Activated naive CD8-positive, alpha-beta T cell treated with anti-CD3 and anti-CD28 coated beads, Interleukin-2, amount 50 U/mL, for 24 hours (primary cell): ENCODE data around the gene DMPK.

Experiments
- ATAC-seq: fragments of 150-1000 bp; cut with Tn5 transposase; one replicate; pipeline ENCODE4 v1.10.0; 2021
- DNase-seq: peaks from one replicate; pipeline ENCODE4 v3.0.0; 2021
- H3K27ac Mint-ChIP-seq: one replicate; pipeline ENCODE4 v1.8.0; 2021; ENCODE audit warnings: mild to moderate bottlenecking, mixed read lengths
- H3K27me3 Mint-ChIP-seq: one replicate; pipeline ENCODE4 v1.8.0; 2021; ENCODE audit warnings: mixed read lengths
- H3K36me3 Mint-ChIP-seq: one replicate; pipeline ENCODE4 v1.8.0; 2021; ENCODE audit warnings: low read depth, mixed read lengths
- H3K4me1 Mint-ChIP-seq: one replicate; pipeline ENCODE4 v1.8.0; 2021; ENCODE audit warnings: mixed read lengths
- H3K4me3 Mint-ChIP-seq: one replicate; pipeline ENCODE4 v1.8.0; 2021; ENCODE audit warnings: mild to moderate bottlenecking, moderate library complexity, mixed read lengths
- H3K9me3 Mint-ChIP-seq: one replicate; pipeline ENCODE4 v1.8.0; 2021; ENCODE audit warnings: mixed read lengths

The DMPK gene, protein sequence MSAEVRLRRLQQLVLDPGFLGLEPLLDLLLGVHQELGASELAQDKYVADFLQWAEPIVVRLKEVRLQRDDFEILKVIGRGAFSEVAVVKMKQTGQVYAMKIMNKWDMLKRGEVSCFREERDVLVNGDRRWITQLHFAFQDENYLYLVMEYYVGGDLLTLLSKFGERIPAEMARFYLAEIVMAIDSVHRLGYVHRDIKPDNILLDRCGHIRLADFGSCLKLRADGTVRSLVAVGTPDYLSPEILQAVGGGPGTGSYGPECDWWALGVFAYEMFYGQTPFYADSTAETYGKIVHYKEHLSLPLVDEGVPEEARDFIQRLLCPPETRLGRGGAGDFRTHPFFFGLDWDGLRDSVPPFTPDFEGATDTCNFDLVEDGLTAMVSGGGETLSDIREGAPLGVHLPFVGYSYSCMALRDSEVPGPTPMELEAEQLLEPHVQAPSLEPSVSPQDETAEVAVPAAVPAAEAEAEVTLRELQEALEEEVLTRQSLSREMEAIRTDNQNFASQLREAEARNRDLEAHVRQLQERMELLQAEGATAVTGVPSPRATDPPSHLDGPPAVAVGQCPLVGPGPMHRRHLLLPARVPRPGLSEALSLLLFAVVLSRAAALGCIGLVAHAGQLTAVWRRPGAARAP

DNA sequence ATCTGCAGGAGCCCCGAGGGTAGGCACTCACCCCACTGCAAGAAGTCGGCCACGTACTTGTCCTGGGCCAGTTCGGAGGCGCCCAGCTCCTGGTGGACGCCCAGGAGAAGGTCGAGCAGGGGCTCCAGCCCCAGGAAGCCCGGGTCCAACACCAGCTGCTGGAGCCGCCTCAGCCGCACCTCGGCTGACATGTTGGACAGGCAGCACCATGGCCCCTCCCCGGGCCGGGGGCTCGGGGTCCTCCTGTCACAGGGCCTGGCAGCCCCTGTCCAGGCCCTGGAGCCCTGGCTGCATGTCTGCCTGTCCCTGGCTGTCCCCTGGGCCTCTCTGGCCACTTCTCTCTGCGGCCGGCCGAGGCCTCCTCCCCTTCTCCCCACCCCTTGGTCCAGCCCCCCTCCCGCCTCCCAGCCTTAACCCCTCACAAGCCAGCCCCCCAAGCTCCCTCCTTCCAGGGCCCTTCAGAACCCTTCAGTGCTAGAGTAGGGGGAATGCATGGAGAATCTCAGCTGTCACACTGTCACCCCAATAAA is at the start of gene DMPK:
Gene DMPK, minus strand, starts transcription at position 329 of the 530 bp plus-strand sequence. Its CDS starts 138 bp downstream, at position 191.
- H3K4me3 Mint-ChIP-seq, result no peak within 1 kb of the TSS
- no peak for DNase-seq
- no peak within 1 kb of the TSS for H3K27ac Mint-ChIP-seq
- peaks cover 23% of the 10 kb centered on the region for H3K36me3 Mint-ChIP-seq
- H3K9me3 Mint-ChIP-seq, result no peaks in the 10 kb centered on the region
- H3K4me1 Mint-ChIP-seq, result peaks cover 13% of the 10 kb centered on the region
- no peak for ATAC-seq
- peaks cover 22% of the 10 kb centered on the region for H3K27me3 Mint-ChIP-seq

DNA sequence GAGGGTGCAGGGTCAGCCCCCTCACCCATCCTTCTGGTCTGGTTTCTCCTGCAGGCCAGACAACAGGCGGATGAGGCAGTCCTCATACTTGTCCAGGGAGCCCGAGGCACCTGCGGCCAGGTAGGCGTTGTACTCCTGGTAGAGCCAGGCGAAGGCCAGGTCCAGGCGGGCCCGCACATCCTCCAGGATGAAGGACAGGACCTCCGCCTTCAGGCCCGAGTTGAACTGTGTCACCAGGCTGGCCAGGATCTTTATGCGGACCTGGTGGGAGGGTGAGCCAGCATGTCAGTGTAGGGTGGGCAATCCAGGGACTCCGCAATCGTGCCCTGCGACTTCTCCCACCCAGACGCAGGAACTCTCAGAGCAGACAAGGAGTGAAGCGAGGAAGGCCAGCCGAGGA is 46.7 kb upstream of the DMPK start:
- Mint-ChIP-seq H3K36me3 (peaks cover 47% of the 10 kb centered on the region), H3K4me3 (no peak overlapping the region), H3K9me3 (no peaks in the 10 kb centered on the region), H3K4me1 (no peaks in the 10 kb centered on the region), H3K27ac (no peak overlapping the region), H3K27me3 (no peaks in the 10 kb centered on the region)
- DNase-seq (no peak), ATAC-seq (no peak)

DNA sequence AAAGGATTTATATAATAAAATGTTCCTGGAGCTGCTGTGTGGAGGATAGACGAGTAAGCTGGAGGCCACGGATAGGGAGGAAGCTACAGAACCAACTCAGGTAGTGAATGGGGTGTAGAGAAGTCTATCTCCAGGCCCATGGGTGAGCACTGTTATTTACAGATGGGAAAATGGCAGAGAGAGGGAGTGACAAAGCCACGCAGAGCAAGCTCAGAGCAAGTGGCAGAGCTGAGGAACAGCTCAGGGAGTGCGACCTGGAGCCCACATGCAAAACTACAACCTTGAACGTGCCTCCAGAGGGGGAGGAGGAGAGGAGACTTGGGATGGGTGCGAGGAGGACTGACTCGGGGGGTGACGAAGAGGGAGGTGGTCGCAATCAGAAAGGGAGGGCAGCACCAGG is 46.2 kb upstream of the DMPK start:
- Mint-ChIP-seq H3K27ac (no peak overlapping the region), H3K27me3 (no peaks in the 10 kb centered on the region), H3K4me1 (no peaks in the 10 kb centered on the region), H3K4me3 (no peak overlapping the region), H3K9me3 (no peaks in the 10 kb centered on the region), H3K36me3 (peaks cover 46% of the 10 kb centered on the region)
- DNase-seq (no peak), ATAC-seq (no peak)

DNA sequence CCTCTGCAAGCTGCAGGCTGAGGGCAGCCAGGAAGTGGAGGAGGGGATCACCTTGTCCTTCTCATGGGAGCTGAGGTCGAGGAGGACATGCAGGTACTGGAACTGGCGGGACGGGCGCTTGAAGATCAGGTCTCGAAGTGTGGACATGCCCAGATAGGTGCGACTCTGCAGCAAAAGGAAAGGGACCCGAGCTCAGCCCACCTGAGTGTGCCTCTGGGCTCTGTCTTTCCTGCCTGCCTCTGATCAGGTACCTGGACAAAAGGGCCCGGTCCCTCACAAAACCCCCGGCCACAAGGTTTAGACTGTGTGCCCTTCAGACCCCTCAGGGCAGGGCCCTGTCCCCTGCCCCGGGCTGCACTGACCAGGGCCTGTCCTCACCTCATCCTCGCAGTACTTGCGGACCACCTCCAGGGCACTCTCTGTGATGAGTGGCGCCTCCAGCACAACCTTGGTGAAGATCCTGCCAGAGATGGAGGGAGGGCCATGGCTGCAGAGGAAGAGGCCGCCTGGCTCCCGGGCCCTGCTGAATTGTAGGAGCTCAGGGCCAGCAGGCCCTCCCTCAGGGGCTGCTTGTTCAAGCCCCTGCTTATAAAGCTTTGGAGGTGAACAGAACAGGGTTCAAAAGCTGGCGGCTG is 45.3 kb upstream of the DMPK start:
- Mint-ChIP-seq H3K4me3 (no peak overlapping the region), H3K9me3 (no peaks in the 10 kb centered on the region), H3K36me3 (peaks cover 49% of the 10 kb centered on the region), H3K4me1 (no peaks in the 10 kb centered on the region), H3K27ac (no peak overlapping the region), H3K27me3 (no peaks in the 10 kb centered on the region)
- no peak for ATAC-seq
- no peak for DNase-seq

DNA sequence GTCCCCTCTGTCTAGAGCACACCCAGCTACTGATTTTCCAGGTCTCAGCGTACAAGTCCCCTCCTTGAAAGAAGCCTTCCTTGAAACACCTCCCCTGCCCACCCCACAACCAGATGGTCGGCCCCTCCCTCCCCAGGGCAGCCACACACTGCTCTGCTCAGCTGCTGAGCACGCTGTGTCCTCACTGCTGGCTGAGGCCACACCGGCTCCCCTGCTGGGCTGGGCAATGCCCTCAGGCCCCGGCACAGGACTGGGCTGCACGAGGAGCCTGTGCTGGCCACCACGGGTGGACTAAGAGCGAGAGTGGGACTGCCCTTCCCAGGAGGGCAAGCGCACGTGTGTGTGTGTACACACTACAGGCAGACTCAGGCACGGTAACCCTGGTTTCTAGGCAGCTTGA is 44.6 kb upstream of the DMPK start:
- Mint-ChIP-seq H3K27ac (no peak overlapping the region), H3K36me3 (peaks cover 43% of the 10 kb centered on the region), H3K4me1 (no peaks in the 10 kb centered on the region), H3K4me3 (no peak overlapping the region), H3K27me3 (no peaks in the 10 kb centered on the region), H3K9me3 (no peaks in the 10 kb centered on the region)
- no peak for DNase-seq
- ATAC-seq, result no peak

DNA sequence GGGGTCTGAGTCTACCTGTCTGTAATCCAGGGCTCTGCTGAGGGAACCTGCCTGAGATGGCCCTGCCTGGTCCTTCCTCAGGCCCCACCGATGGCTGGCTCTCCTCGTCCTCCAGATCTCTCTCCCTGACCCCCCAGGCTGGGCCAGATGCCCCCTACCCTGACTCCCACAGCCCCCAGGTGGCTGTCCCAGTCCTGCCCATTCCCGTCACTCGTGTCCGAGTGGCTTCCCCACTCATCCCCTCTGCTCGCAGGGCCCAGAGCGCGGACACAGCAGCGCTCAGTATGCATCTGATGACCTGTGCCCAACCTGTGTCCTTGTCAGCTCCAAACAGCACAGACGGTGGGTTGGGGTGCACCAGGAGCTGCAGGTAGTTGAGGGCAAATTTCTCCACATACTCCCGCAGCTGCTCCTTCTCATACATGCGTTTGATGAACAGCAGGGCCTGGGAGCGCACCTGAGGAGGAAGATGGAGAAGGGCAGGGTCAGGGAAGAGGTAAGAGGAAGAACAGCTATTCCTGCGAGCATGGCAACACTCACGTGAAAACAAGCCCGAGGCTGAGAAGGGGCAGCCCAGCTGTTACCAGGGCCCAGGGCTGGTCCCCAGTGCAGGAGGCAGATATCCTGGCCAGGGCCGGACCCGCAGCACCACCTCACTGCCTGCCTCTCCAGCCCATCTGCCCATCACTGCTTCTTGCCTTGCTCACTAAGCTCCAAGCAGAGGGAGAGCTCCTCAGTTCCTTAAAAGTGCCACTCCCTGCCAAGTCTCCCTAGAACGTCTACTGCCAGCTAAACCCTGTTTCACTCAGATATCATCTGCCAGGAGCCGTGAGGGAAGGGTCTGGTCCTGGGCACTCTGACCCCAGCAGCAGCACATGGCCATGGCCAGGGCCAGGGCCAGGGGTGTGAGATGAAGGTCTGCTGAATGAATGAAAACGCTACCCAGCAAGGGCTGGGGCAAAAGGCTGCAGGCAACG is 43.9 kb upstream of the DMPK start:
- DNase-seq (no peak), ATAC-seq (no peak)
- Mint-ChIP-seq H3K9me3 (no peaks in the 10 kb centered on the region), H3K4me3 (no peak overlapping the region), H3K4me1 (no peaks in the 10 kb centered on the region), H3K27me3 (no peaks in the 10 kb centered on the region), H3K27ac (no peak overlapping the region), H3K36me3 (peaks cover 36% of the 10 kb centered on the region)

DNA sequence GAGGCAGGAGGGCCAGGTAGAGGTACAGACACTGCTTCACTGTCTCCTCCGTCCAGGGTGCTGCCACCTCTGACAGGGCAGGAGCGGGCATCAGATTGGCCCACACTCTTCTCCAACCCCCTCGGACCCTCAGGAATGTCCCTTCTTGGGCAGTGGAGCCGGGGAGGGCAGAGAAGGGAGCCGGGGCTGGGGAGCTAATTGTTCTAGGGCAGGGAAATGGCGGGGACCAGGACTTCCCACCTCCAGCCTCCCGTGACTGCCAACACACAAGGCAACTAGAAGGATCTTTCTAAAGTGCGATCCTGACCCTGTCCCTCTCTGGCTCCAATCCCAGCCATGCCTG is 42.9 kb upstream of the DMPK start:
- ATAC-seq, result no peak
- H3K36me3 Mint-ChIP-seq, result peaks cover 30% of the 10 kb centered on the region
- no peak overlapping the region for H3K4me3 Mint-ChIP-seq
- DNase-seq, result no peak
- no peaks in the 10 kb centered on the region for H3K9me3 Mint-ChIP-seq
- no peaks in the 10 kb centered on the region for H3K4me1 Mint-ChIP-seq
- H3K27ac Mint-ChIP-seq, result no peak overlapping the region
- H3K27me3 Mint-ChIP-seq, result no peaks in the 10 kb centered on the region

DNA sequence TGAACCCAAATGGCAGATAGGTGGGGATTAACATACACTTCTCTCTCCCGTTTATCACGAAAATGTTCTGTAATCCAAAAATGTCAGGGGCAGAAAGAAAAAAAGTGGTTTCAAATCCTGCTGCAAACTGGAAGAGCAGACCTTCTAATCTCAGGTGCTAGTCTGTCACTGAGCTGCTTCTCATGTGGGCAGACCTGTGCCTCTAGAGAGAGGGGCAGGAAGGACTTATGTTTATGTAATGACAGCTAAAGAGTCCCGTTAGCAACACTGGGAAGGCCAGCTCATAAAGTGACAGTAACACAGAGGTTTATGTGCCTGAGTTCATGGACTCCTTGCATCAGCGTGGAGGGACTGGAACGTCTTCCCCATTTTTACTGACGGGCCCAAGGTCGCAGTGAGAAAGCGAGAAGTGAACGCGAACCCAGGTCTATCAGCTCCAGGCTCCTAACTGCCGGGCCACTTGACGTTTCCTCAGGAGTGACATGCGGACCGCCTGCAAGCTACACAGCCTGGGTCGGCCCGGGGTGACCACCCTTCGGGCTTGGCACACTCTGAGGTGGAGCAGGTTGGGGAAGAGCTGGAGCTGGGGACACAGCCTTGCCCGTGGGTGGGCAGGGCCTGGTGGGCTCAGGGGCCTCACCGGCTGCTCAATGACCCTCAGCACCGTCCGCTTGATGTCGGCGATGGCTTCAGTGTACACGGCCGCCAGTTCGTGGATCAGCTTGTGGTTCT is 42.4 kb upstream of the DMPK start:
- no peak for ATAC-seq
- Mint-ChIP-seq H3K4me1 (no peaks in the 10 kb centered on the region), H3K4me3 (no peak overlapping the region), H3K27ac (no peak overlapping the region), H3K9me3 (no peaks in the 10 kb centered on the region), H3K36me3 (peaks cover 28% of the 10 kb centered on the region), H3K27me3 (no peaks in the 10 kb centered on the region)
- no peak for DNase-seq

DNA sequence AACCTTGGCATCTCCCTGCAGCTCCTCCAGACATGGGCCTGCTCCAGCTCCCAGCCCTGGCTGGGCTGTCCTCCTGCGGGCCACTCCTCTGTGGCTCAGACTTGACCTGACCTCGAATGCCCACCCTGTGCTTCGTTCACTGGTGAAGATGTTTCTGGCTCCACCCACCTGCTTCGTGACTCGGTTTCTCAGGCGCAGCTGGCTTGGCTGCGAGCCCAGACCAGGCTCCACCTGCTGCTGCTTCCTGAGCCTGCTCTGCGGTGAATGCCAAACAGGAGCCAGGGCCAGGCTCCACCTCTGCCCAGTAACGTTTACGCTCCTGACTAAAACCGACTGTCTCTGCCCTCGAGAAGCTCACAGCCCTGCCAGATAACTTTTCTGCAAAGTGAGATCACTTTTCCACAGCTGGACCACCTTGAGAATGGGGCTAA is 41.8 kb upstream of the DMPK start:
- Mint-ChIP-seq H3K27ac (no peak overlapping the region), H3K36me3 (peaks cover 23% of the 10 kb centered on the region), H3K4me1 (no peaks in the 10 kb centered on the region), H3K27me3 (no peaks in the 10 kb centered on the region), H3K9me3 (no peaks in the 10 kb centered on the region), H3K4me3 (no peak overlapping the region)
- ATAC-seq (no peak), DNase-seq (no peak)

DNA sequence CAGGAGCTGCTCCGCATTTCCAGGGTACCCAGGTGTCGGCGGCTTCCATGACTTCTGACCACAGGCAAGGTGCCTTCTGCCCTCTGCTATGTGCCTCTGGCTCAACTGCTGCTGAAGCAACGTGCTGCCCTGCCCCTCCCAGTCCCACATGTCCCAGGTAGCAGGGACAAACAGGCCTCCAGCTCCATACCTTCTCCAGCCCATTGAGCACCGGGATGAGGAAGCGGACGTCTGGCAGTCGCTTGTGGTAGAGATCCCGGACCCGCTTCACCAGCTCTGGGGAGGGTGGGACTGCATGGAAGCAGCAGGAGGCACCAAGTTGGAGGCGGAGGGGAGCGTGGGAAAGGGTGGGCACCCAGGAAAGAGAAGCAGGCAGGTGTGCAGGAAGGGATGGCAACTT is 40.9 kb upstream of the DMPK start:
- no peaks in the 10 kb centered on the region for H3K27me3 Mint-ChIP-seq
- no peak for DNase-seq
- H3K36me3 Mint-ChIP-seq, result peaks cover 16% of the 10 kb centered on the region
- no peaks in the 10 kb centered on the region for H3K9me3 Mint-ChIP-seq
- H3K27ac Mint-ChIP-seq, result no peak overlapping the region
- no peak overlapping the region for H3K4me3 Mint-ChIP-seq
- H3K4me1 Mint-ChIP-seq, result no peaks in the 10 kb centered on the region
- no peak for ATAC-seq

DNA sequence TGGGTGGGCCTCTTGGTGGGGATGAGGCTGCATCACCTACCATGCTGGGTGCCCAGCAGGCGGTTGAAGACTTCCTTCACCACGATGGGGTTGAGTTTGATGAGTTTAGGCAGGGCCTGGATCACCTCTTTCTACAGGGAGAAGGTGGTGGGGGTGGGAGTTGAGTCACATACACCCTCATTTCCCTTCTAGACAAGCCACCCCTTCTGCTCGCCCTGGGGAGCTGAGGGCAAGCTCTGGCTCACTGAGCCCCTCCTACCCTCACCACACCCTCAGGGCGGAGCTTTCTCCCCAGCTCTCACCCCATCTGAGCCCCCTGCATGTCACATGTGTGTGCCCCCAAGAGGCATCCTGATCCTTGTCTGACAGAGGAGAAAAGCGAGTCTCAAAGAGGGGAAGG is 40.4 kb upstream of the DMPK start:
- no peaks in the 10 kb centered on the region for H3K4me1 Mint-ChIP-seq
- ATAC-seq (no peak), DNase-seq (no peak)
- H3K27ac Mint-ChIP-seq, result no peak overlapping the region
- H3K9me3 Mint-ChIP-seq, result no peaks in the 10 kb centered on the region
- H3K27me3 Mint-ChIP-seq, result no peaks in the 10 kb centered on the region
- H3K4me3 Mint-ChIP-seq, result no peak overlapping the region
- peaks cover 12% of the 10 kb centered on the region for H3K36me3 Mint-ChIP-seq

DNA sequence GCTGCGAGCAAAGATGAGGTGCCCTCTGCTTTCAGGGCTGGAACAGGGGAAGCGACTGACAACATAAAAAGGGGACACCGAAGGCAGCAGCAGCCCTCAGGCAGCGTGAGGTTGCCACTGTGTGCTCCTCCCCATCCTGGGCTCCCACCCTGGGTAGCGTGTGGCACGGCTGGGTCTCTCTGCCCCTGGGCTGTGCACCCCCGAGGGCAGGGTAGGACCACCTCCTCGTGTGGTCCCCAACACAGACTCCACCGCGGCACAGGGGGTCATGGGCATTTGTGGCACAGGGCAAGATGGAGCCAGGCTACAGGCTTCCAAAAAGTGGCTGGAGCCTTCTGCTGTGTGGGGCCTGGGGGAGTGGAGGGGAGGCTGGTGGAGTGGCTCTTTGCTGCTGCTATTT is 39.3 kb upstream of the DMPK start:
- Mint-ChIP-seq H3K4me3 (no peak overlapping the region), H3K36me3 (peaks cover 12% of the 10 kb centered on the region), H3K9me3 (no peaks in the 10 kb centered on the region), H3K27ac (no peak overlapping the region), H3K27me3 (no peaks in the 10 kb centered on the region), H3K4me1 (peaks cover 2% of the 10 kb centered on the region)
- ATAC-seq (no peak), DNase-seq (no peak)

DNA sequence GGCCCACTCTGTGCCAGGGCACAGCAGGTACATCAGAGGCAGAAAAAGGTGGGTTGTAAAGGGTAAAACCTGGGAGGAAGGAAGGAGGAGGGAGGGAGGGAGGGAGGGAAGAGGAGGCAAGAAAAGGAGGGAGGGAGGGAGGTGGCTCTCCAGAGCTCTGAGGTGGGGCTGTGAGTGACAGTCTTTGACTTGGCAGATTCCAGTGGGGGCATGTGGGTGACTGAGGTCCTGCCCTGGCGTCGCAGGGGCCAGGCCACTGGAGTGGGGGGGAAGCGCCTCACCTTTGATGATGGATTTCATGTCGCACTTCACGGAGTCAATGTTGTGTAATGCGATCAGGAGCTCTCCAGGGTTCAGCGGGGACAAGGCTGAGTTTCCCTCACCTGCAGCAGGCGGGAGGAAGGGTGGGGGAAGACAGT is 38.8 kb upstream of the DMPK start:
- peaks cover 12% of the 10 kb centered on the region for H3K36me3 Mint-ChIP-seq
- no peaks in the 10 kb centered on the region for H3K9me3 Mint-ChIP-seq
- ATAC-seq (no peak), DNase-seq (no peak)
- peaks cover 2% of the 10 kb centered on the region for H3K4me1 Mint-ChIP-seq
- no peak overlapping the region for H3K4me3 Mint-ChIP-seq
- H3K27me3 Mint-ChIP-seq, result no peaks in the 10 kb centered on the region
- H3K27ac Mint-ChIP-seq, result no peak overlapping the region
